ENCODE measurements around the gene NSMCE4A. TPM values are rescaled to one million over a fixed set of nuclear protein-coding genes. Genes with fewer than 3 reads are reported as not detected.
"Not testable (repeated sequence)": the region's sequence is repeated elsewhere in the genome, so short reads cannot be mapped to it uniquely, and the experiment has no call there.

NSMCE4A gene
- polyA plus RNA-seq, 1 donor from 2014 or later: 133 TPM

DNA sequence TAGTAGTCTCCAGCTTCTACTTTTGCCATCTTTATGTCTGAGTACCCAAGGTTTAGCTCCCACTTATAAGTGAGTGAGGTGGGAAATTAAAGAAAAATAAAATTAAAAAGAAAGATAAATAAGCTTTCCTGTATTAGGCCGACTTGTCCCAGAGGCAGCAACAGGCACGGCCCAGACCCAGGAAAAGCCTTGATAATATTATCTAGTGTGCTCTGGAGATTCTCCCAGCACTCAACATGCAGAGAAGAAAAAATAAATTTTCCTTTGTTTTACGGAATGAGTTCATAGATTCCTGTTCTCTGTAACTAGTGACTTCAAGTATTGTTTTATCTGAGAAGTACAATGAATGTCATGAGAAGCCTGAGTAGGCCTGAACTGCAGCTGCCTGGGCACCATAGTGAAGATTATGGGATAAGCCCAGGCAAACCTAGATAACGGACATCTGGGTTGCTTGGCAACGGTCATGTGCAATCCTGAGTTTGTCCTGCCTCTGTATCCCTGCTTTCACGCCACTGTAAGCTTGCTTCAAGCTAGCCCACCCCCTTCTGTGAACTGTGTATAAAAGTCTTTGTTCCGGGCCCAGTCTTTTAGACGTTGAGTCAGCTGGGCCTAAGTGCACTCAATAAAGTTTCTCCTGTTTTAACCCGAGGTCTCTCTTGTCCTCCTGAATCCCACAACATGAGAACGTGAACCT lies 53.6 kb downstream of the NSMCE4A start:
- no peaks in the 10 kb centered on the region for H3K36me3 ChIP-seq (ENCODE audit: insufficient read depth, low read length)

DNA sequence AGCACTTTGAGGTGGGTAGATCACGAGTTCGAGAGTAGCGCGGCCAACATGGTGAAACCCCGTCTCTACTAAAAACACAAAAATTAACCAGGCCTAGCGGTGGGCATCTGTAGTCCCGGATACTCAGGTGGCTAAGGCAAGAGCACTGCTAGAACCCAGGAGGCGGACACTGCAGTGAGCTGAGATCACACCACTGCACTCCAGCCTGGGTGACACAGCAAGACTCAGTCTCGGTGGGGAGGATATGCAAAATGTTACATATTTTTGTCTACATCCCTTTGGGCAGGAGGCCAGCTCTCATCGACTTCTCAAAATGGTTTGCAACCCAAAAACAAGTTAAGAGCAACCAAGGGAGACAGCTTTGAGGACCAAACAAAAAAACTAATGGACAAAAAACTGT lies 55.4 kb downstream of the NSMCE4A start:
- H3K4me2 ChIP-seq (ENCODE audit: low read length): no peak overlapping the region
- H3K9me2 ChIP-seq (ENCODE audit: insufficient read depth, low read length): no peaks in the 10 kb centered on the region
- H2AFZ ChIP-seq (ENCODE audit: low read depth, low read length): no peak overlapping the region
- H3K79me2 ChIP-seq (replicated peaks; ENCODE audit: insufficient read depth, low read length): peaks cover 11% of the 10 kb centered on the region
- TF ChIP-seq MXI1 (conservative IDR thresholded peaks at IDR 0.05; ENCODE audit: poor library complexity, severe bottlenecking) (no peak), CTCF (IDR thresholded peaks at IDR 0.05; ENCODE audit: poor library complexity, severe bottlenecking) (no peak), TAF1 (IDR thresholded peaks at IDR 0.05; ENCODE audit: low read depth) (no peak), EP300 (conservative IDR thresholded peaks at IDR 0.05; ENCODE audit: poor library complexity, severe bottlenecking) (no peak), SMC3 (conservative IDR thresholded peaks at IDR 0.05; ENCODE audit: poor library complexity) (no peak), POLR2AphosphoS5 (IDR thresholded peaks at IDR 0.05) (no peak), RAD21 (conservative IDR thresholded peaks at IDR 0.05) (no peak), EZH2 (IDR thresholded peaks at IDR 0.05; ENCODE audit: borderline replicate concordance, insufficient read depth, low read length, poor library complexity, severe bottlenecking) (no peak)
- TF ChIP-seq, protein P1, sequence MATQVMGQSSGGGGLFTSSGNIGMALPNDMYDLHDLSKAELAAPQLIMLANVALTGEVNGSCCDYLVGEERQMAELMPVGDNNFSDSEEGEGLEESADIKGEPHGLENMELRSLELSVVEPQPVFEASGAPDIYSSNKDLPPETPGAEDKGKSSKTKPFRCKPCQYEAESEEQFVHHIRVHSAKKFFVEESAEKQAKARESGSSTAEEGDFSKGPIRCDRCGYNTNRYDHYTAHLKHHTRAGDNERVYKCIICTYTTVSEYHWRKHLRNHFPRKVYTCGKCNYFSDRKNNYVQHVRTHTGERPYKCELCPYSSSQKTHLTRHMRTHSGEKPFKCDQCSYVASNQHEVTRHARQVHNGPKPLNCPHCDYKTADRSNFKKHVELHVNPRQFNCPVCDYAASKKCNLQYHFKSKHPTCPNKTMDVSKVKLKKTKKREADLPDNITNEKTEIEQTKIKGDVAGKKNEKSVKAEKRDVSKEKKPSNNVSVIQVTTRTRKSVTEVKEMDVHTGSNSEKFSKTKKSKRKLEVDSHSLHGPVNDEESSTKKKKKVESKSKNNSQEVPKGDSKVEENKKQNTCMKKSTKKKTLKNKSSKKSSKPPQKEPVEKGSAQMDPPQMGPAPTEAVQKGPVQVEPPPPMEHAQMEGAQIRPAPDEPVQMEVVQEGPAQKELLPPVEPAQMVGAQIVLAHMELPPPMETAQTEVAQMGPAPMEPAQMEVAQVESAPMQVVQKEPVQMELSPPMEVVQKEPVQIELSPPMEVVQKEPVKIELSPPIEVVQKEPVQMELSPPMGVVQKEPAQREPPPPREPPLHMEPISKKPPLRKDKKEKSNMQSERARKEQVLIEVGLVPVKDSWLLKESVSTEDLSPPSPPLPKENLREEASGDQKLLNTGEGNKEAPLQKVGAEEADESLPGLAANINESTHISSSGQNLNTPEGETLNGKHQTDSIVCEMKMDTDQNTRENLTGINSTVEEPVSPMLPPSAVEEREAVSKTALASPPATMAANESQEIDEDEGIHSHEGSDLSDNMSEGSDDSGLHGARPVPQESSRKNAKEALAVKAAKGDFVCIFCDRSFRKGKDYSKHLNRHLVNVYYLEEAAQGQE (IDR thresholded peaks at IDR 0.05; ENCODE audit: borderline replicate concordance): no peak
- H3K9me3 ChIP-seq (ENCODE audit: low read length): no peaks in the 10 kb centered on the region
- no peaks in the 10 kb centered on the region for H3F3A ChIP-seq (ENCODE audit: insufficient read depth, low read length, poor library complexity, severe bottlenecking)
- H3K9ac ChIP-seq (ENCODE audit: low read length): no peak overlapping the region
- H3K27ac ChIP-seq (ENCODE audit: low read length): no peak overlapping the region
- no peaks in the 10 kb centered on the region for H4K20me1 ChIP-seq (ENCODE audit: insufficient read depth)
- H3K4me3 ChIP-seq (ENCODE audit: low read length): no peak overlapping the region
- no peaks in the 10 kb centered on the region for H3K27me3 ChIP-seq (ENCODE audit: insufficient read depth, low read depth, low read length)
- no peaks in the 10 kb centered on the region for H3K36me3 ChIP-seq (ENCODE audit: insufficient read depth, low read length)

More for the DNA sequence above, 53.6 kb downstream of the NSMCE4A start:
- H3K4me3 ChIP-seq (ENCODE audit: low read length): no peak overlapping the region
- H3F3A ChIP-seq (ENCODE audit: insufficient read depth, low read length, poor library complexity, severe bottlenecking): no peaks in the 10 kb centered on the region
- no peaks in the 10 kb centered on the region for H3K27me3 ChIP-seq (ENCODE audit: insufficient read depth, low read depth, low read length)
- no peak overlapping the region for H3K9ac ChIP-seq (ENCODE audit: low read length)
- no peak overlapping the region for H2AFZ ChIP-seq (ENCODE audit: low read depth, low read length)
- TF ChIP-seq, protein P1 (IDR thresholded peaks at IDR 0.05; ENCODE audit: borderline replicate concordance): no peak
- no peak for TF ChIP-seq SMC3 (conservative IDR thresholded peaks at IDR 0.05; ENCODE audit: poor library complexity)
- TF ChIP-seq TAF1 (IDR thresholded peaks at IDR 0.05; ENCODE audit: low read depth): no peak
- TF ChIP-seq MXI1 (conservative IDR thresholded peaks at IDR 0.05; ENCODE audit: poor library complexity, severe bottlenecking): no peak
- no peak for TF ChIP-seq EZH2 (IDR thresholded peaks at IDR 0.05; ENCODE audit: borderline replicate concordance, insufficient read depth, low read length, poor library complexity, severe bottlenecking)
- no peak overlapping the region for H3K4me2 ChIP-seq (ENCODE audit: low read length)
- no peak overlapping the region for H3K27ac ChIP-seq (ENCODE audit: low read length)
- H4K20me1 ChIP-seq (ENCODE audit: insufficient read depth): no peaks in the 10 kb centered on the region
- H3K9me2 ChIP-seq (ENCODE audit: insufficient read depth, low read length): no peaks in the 10 kb centered on the region
- no peaks in the 10 kb centered on the region for H3K9me3 ChIP-seq (ENCODE audit: low read length)
- H3K79me2 ChIP-seq (replicated peaks; ENCODE audit: insufficient read depth, low read length): peaks cover 28% of the 10 kb centered on the region

GRCh38 chr10:121918800-121919199 lies 56.2 kb downstream of the NSMCE4A start:
- H3K4me3 ChIP-seq (ENCODE audit: low read length): not testable (repeated sequence)

More at GRCh38 chr10:121918800-121919199, 56.2 kb downstream of the NSMCE4A start:
- not testable (repeated sequence) for H3F3A ChIP-seq (ENCODE audit: insufficient read depth, low read length, poor library complexity, severe bottlenecking); H3K9ac ChIP-seq (ENCODE audit: low read length); H3K79me2 ChIP-seq (replicated peaks; ENCODE audit: insufficient read depth, low read length); H4K20me1 ChIP-seq (ENCODE audit: insufficient read depth); H2AFZ ChIP-seq (ENCODE audit: low read depth, low read length); H3K27me3 ChIP-seq (ENCODE audit: insufficient read depth, low read depth, low read length); H3K36me3 ChIP-seq (ENCODE audit: insufficient read depth, low read length); H3K27ac ChIP-seq (ENCODE audit: low read length); H3K9me3 ChIP-seq (ENCODE audit: low read length); H3K9me2 ChIP-seq (ENCODE audit: insufficient read depth, low read length); H3K4me2 ChIP-seq (ENCODE audit: low read length)
